GM19438 (cell line): ENCODE data around the gene CAMSAP1.

Experiments used
- ATAC-seq: cut with Tn5 transposase; IDR thresholded peaks from one replicate; pipeline ENCODE4 v1.9.1; 2021; ENCODE audit warnings: low read depth; ENCODE audit not compliant: unreplicated experiment

The CAMSAP1 gene

DNA sequence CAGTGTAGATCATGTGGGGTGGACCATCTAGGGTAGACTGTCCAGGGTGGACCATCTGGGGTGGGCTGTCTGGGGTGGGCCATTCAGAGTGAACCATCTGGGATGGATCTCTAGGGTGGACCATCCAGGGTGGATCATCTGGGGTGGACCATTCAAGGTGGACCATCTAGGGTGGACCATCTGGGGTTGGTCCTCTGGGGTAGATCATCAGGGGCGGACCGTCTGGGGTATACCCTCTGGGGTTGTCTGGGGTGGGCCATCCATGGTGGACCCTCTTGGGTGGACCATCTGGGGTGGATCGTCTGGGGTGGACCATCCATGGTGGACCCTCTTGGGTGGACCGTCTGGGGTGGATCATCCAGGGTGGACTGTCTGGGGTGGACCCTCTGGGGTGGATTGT is 141.1 kb downstream of the CAMSAP1 start:
- ATAC-seq: no peak

DNA sequence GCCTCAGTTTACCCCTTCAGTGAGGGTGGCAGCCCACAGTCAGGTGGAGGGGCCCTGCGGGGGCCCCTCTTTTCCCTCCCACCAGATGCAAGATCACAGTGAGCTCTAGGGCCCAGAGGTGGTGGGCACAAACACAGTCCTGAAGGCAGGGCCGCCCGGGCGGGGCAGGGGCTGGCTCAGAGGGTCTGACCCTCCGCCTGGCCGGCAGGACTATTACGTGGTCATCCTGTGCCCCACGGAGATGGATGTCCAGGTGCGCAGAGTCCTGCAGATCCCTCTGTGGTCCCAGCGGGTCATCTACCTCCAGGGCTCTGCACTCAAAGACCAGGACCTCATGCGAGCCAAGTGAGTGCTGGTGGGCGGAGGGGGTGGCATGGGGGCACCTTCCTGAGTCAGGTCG is 141.9 kb downstream of the CAMSAP1 start:
- ATAC-seq: no peak

- no peak for ATAC-seq
These were observed 142.6 kb downstream of the CAMSAP1 start for GRCh38 chr9:135764731-135765130.

DNA sequence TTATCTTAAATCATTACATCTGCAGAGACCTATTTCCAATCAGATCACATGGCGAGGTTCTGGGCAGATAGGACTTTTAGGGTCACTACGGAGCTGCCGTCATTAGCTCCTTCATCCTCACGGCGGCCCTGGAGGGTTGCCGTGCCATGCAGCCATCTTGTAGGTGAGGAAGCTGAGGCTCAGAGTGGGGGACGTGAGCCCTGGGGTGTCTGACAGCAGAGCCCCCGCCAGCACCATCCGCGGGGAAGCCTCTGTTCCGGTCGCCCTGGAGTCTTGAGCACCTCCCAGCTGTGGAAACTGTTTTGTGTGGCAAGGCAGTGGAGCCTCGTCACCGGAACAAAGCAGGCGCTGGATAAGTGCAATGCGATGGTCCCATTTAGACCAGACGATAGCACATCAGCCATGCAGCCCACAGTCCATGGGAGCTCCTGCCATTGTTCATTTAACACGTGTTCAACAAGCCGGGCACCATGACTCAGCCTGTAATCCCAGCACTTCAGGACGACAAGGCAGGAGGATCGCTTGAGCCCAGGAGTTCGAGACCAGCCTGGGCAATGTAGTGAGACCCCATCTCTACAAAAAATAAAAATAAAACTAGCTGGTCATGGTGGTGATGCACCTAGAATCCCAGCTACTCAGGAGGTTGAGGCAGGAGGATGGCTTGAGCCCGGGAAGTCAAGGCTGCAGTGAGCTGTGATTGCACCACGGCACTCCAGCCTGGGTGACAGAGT is 143.5 kb downstream of the CAMSAP1 start:
- no peak for ATAC-seq

GRCh38 chr9:135762921-135763320 is 144.4 kb downstream of the CAMSAP1 start:
- ATAC-seq: no peak

GRCh38 chr9:135761845-135762168 is 145.5 kb downstream of the CAMSAP1 start:
- ATAC-seq: no peak

DNA sequence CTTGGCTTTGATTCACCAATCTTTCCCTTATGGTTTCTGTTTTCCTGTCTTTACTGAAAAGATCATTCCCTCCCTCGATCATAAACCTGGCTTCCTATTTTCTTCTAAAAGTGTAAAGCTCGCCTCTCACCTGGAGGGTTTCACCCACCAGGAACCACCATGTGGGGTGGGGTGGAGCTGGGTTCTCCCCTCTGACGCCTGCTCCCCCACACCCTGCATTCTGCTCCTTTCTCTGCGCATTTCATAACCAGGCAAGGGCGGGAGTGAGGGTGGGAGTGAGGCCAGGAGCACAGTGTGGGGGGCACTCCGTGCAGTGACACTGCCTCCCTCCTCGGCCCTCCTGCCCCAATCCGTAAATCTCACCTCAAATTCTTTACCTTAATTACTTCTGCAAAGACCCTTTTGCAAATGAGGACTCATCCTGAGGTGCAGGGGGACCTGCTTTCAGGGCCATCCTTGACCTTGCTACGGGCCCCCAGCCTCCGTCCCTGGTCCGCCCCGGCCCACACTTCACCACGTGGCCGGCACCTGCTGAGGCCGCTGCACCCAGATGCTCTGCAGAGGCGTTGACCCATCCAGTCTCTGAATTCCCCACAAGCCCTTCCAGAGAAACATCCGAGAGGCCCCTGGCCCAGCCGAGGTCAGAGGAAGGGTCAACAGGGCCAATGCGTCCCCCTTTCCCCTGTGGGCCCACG is 146.0 kb downstream of the CAMSAP1 start:
- ATAC-seq: no peak

- no peak for ATAC-seq
These were observed 146.9 kb downstream of the CAMSAP1 start for GRCh38 chr9:135760465-135760864.

DNA sequence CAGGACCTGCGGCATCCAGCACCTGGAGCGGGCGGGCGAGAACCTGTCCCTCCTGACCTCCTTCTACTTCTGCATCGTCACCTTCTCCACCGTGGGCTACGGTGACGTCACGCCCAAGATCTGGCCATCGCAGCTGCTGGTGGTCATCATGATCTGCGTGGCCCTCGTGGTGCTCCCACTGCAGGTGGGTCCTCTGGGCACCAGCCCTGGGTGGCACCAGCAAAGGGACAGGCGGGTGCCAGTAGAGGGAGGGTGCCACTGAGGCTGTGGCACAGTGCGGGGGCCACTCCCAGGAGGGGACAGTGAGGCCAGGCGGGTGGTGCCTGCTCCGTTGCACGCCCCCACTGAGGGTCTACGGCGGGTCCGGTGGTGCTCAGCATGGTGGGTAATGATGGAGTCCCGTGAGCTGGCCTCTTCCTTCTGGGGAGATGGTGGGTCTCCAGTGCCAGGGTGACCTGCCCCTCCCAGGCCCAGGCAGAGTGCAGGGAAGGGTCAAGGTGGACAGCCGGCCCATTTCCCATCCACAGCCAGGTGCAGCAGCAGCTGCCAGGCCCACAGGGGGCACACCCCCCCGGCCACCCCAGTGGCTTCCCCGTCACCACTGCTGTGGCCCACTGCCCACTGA is 147.6 kb downstream of the CAMSAP1 start:
- no peak for ATAC-seq

GRCh38 chr9:135758870-135759269 is 148.5 kb downstream of the CAMSAP1 start:
- ATAC-seq: no peak
